ENCODE measurements around the gene TDRD1.

DNA sequence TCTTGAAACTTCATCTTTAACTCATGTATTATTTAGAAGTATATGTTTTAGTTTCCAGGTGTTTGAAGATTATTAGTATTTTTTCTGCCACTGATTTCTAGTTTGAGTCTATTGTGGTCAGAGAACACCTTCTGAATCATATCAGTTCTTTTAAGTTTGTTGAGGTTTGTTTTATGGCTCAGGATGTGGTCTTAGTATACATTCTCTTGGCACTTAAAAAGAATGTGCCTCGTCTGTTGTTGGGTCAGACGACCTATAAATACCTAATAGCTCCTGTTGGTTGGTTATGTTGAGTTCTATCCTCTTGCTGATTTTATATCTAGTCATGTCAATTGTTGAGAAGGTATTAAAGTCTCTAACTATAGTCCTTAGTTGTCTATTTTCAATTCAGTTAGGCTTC lies 15.9 kb downstream of the TDRD1 start:
- TF ChIP-seq POLR2A (IDR thresholded peaks at IDR 0.05; ENCODE audit: low read depth, low read length) (no peak), GATA2 (IDR thresholded peaks at IDR 0.05; ENCODE audit: insufficient read depth, insufficient read length, low read depth, low read length) (no peak), EZH2 (IDR thresholded peaks at IDR 0.05; ENCODE audit: borderline replicate concordance, low read depth, low read length, severe bottlenecking) (no peak), POLR2AphosphoS5 (IDR thresholded peaks at IDR 0.05; ENCODE audit: insufficient read depth, low read depth, low read length) (no peak), MYC (IDR thresholded peaks at IDR 0.05; ENCODE audit: low read depth, low read length) (no peak), JUN (IDR thresholded peaks at IDR 0.05; ENCODE audit: borderline replicate concordance, insufficient read depth, insufficient read length, low read depth) (no peak), FOS (IDR thresholded peaks at IDR 0.05; ENCODE audit: borderline replicate concordance, insufficient read depth, low read length) (no peak)
- TF ChIP-seq, protein P1, sequence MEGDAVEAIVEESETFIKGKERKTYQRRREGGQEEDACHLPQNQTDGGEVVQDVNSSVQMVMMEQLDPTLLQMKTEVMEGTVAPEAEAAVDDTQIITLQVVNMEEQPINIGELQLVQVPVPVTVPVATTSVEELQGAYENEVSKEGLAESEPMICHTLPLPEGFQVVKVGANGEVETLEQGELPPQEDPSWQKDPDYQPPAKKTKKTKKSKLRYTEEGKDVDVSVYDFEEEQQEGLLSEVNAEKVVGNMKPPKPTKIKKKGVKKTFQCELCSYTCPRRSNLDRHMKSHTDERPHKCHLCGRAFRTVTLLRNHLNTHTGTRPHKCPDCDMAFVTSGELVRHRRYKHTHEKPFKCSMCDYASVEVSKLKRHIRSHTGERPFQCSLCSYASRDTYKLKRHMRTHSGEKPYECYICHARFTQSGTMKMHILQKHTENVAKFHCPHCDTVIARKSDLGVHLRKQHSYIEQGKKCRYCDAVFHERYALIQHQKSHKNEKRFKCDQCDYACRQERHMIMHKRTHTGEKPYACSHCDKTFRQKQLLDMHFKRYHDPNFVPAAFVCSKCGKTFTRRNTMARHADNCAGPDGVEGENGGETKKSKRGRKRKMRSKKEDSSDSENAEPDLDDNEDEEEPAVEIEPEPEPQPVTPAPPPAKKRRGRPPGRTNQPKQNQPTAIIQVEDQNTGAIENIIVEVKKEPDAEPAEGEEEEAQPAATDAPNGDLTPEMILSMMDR (IDR thresholded peaks at IDR 0.05; ENCODE audit: extremely low read depth in 1 of 2, insufficient read depth in 1 of 2, low read depth in 1 of 2, low read length in 2 of 2): no peak
- TF ChIP-seq, protein P2, sequence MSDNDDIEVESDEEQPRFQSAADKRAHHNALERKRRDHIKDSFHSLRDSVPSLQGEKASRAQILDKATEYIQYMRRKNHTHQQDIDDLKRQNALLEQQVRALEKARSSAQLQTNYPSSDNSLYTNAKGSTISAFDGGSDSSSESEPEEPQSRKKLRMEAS (IDR thresholded peaks at IDR 0.05; ENCODE audit: insufficient read depth, insufficient read length): no peak
